ENCODE data around the gene ASB15.

The ASB15 gene

GRCh38 chr7:123608991-123609882, 7.6 kb downstream of the ASB15 start:
- no peak for TF ChIP-seq CTCF (IDR thresholded peaks at IDR 0.05; ENCODE audit: insufficient read depth, low read depth, low read length, missing control alignments)
- no peak for DNase-seq (ENCODE audit: low read depth)
- H3K4me3 ChIP-seq (ENCODE audit: low read length) = no peak overlapping the region

- H3K4me3 ChIP-seq (ENCODE audit: low read length) = no peak overlapping the region
- no peak for DNase-seq (ENCODE audit: low read depth)
- TF ChIP-seq CTCF (IDR thresholded peaks at IDR 0.05; ENCODE audit: insufficient read depth, low read depth, low read length, missing control alignments) = no peak
Observed at GRCh38 chr7:123609883-123610239, 8.2 kb downstream of the ASB15 start.

- DNase-seq (ENCODE audit: low read depth) = no peak
- TF ChIP-seq CTCF (IDR thresholded peaks at IDR 0.05; ENCODE audit: insufficient read depth, low read depth, low read length, missing control alignments) = no peak
- H3K4me3 ChIP-seq (ENCODE audit: low read length) = no peak overlapping the region
Observed at GRCh38 chr7:123612024-123612423, 10.4 kb downstream of the ASB15 start.

- no peak for TF ChIP-seq CTCF (IDR thresholded peaks at IDR 0.05; ENCODE audit: insufficient read depth, low read depth, low read length, missing control alignments)
- DNase-seq (ENCODE audit: low read depth) = no peak
- no peak overlapping the region for H3K4me3 ChIP-seq (ENCODE audit: low read length)
Observed at GRCh38 chr7:123615344-123615743, 13.7 kb downstream of the ASB15 start.

- H3K4me3 ChIP-seq (ENCODE audit: low read length) = no peak overlapping the region
- no peak for TF ChIP-seq CTCF (IDR thresholded peaks at IDR 0.05; ENCODE audit: insufficient read depth, low read depth, low read length, missing control alignments)
- DNase-seq (ENCODE audit: low read depth) = no peak
Observed at GRCh38 chr7:123616223-123616622, 14.6 kb downstream of the ASB15 start.

GRCh38 chr7:123621707-123622106, 20.1 kb downstream of the ASB15 start:
- H3K4me3 ChIP-seq (ENCODE audit: low read length) = no peak overlapping the region
- TF ChIP-seq CTCF (IDR thresholded peaks at IDR 0.05; ENCODE audit: insufficient read depth, low read depth, low read length, missing control alignments) = no peak
- DNase-seq (ENCODE audit: low read depth) = no peak

Measured in epithelial cell of esophagus (primary cell).